Smooth muscle cell (in vitro differentiated cells): Measurements from ENCODE around the gene TRAK2. TPM values are rescaled to one million over a fixed set of nuclear protein-coding genes. Genes with fewer than 3 reads are reported as not detected.

Experiments
- DNase-seq: peaks from one replicate; lab custom pipeline; 2025; ENCODE audit not compliant: unreplicated experiment; lab: John Stamatoyannopoulos, UW
- H2AFZ ChIP-seq: fragments of 200-600 bp; sonication (generic); 2 replicates; pipeline ENCODE4 v1.6.0; 2016; ENCODE audit warnings: antibody characterized with exemption, low read depth, mild to moderate bottlenecking
- H3F3A ChIP-seq: fragments of 200-600 bp; sonication (generic); 2 replicates; pipeline ENCODE4 v1.6.0; 2017; ENCODE audit warnings: antibody characterized with exemption, low read depth
- H3K27ac ChIP-seq: fragments of 200-600 bp; sonication (generic); 2 replicates; pipeline ENCODE4 v1.5.1; 2016; ENCODE audit warnings: low read depth, mild to moderate bottlenecking
- H3K27me3 ChIP-seq: fragments of 200-600 bp; sonication (generic); 2 replicates; pipeline ENCODE4 v1.6.1; 2016; ENCODE audit warnings: low read depth, mild to moderate bottlenecking
- H3K36me3 ChIP-seq: fragments of 200-600 bp; sonication (generic); 2 replicates; pipeline ENCODE4 v1.5.1; 2016; ENCODE audit warnings: low read depth
- H3K4me1 ChIP-seq: fragments of 200-600 bp; sonication (generic); 2 replicates; pipeline ENCODE4 v1.5.1; 2016; ENCODE audit warnings: low read depth
- H3K4me2 ChIP-seq: fragments of 200-600 bp; sonication (generic); 2 replicates; pipeline ENCODE4 v1.6.0; 2016; ENCODE audit warnings: mild to moderate bottlenecking
- H3K4me3 ChIP-seq: fragments of 200-600 bp; sonication (generic); 2 replicates; pipeline ENCODE4 v1.5.1; 2016; ENCODE audit warnings: mild to moderate bottlenecking
- H3K79me2 ChIP-seq: fragments of 200-600 bp; sonication (generic); 2 replicates; pipeline ENCODE4 v1.6.0; 2016; ENCODE audit warnings: low read depth, mild to moderate bottlenecking
- H3K9ac ChIP-seq: fragments of 200-600 bp; sonication (generic); 2 replicates; pipeline ENCODE4 v1.6.0; 2016; ENCODE audit warnings: low read depth
- H3K9me3 ChIP-seq: fragments of 200-600 bp; sonication (generic); replicated peaks from 2 replicates; pipeline ENCODE4 v1.5.1; 2016; ENCODE audit warnings: low read depth
- H4K20me1 ChIP-seq: fragments of 200-600 bp; sonication (generic); 2 replicates; pipeline ENCODE4 v1.6.0; 2016; ENCODE audit warnings: low read depth
- CTCF ChIP-seq: fragments of 200-600 bp; sonication (generic); IDR thresholded peaks from 2 replicates; pipeline ENCODE4 v1.5.1; 2017; ENCODE audit warnings: borderline replicate concordance, mild to moderate bottlenecking, antibody characterized with exemption; ENCODE audit not compliant: insufficient read depth, poor library complexity, severe bottlenecking
- WGBS: methylation state at CpG from one replicate; pipeline ENCODE4 v1.1.7; 2016; ENCODE audit warnings: low lambda C conversion rate; 5-methylcytosine and 5-hydroxymethylcytosine counted together
- polyA plus RNA-seq: library from polyadenylated mRNA; unstranded; fragments of >200 nt; fragmentation: Nextera tagmentation; extraction: Ambion mirVana; gene quantifications from 2 replicates; pipeline ENCODE4 v1.2.1, GENCODE V29; 2016
- total RNA-seq: library from RNA; depleted of rRNA; stranded (reverse); fragments of >200 nt; gene quantifications from 2 replicates; pipeline ENCODE4 v1.2.3, GENCODE V29; 2014

TRAK2 gene
- total and polyA plus RNA-seq, 2 experiments from 2014 or later: 6.3 to 15.7 TPM

GRCh38 chr2:201470821-201471731, 19.8 kb upstream of the TRAK2 start:
- Histone ChIP-seq H3K4me1 (no peaks in the 10 kb centered on the region), H3K36me3 (peaks cover 5% of the 10 kb centered on the region), H3K4me3 (no peak overlapping the region), H3K27me3 (no peaks in the 10 kb centered on the region), H3K4me2 (no peak overlapping the region), H3K9ac (no peak overlapping the region), H3F3A (peaks cover 12% of the 10 kb centered on the region), H4K20me1 (no peaks in the 10 kb centered on the region), H3K79me2 (no peaks in the 10 kb centered on the region), H3K27ac (no peak overlapping the region), H2AFZ (no peak overlapping the region), H3K9me3 (no peaks in the 10 kb centered on the region)
- WGBS: 77% methylated on average over 9 of the region's 9 CpGs
- no peak for TF ChIP-seq CTCF
- DNase-seq: no peak

- Histone ChIP-seq H3K27ac (peak overlapping the region; percentile 85), H3K4me2 (no peak overlapping the region), H4K20me1 (no peaks in the 10 kb centered on the region), H3K4me3 (no peak overlapping the region), H3K79me2 (no peaks in the 10 kb centered on the region), H3F3A (peaks cover 15% of the 10 kb centered on the region), H2AFZ (no peak overlapping the region), H3K9me3 (no peaks in the 10 kb centered on the region), H3K36me3 (no peaks in the 10 kb centered on the region), H3K4me1 (no peaks in the 10 kb centered on the region), H3K9ac (no peak overlapping the region), H3K27me3 (no peaks in the 10 kb centered on the region)
- DNase-seq: no peak
- TF ChIP-seq CTCF: no peak
Measured at GRCh38 chr2:201467666-201468065, 16.4 kb upstream of the TRAK2 start.

- peaks cover 15% of the 10 kb centered on the region for H3F3A ChIP-seq
- H4K20me1 ChIP-seq: no peaks in the 10 kb centered on the region
- H2AFZ ChIP-seq: no peak overlapping the region
- DNase-seq: no peak
- no peaks in the 10 kb centered on the region for H3K9me3 ChIP-seq
- peak overlapping the region; percentile 1 for H3K4me2 ChIP-seq
- peak overlapping the region; percentile 8 for H3K9ac ChIP-seq
- H3K36me3 ChIP-seq: no peaks in the 10 kb centered on the region
- H3K4me3 ChIP-seq: no peak overlapping the region
- H3K27me3 ChIP-seq: no peaks in the 10 kb centered on the region
- TF ChIP-seq CTCF: no peak
- no peaks in the 10 kb centered on the region for H3K79me2 ChIP-seq
- peak overlapping the region; percentile 85 for H3K27ac ChIP-seq
- WGBS: 45% methylated on average over 3 of the region's 3 CpGs
- no peaks in the 10 kb centered on the region for H3K4me1 ChIP-seq
Measured at GRCh38 chr2:201466050-201466675, 14.9 kb upstream of the TRAK2 start.
